GM21526 (cell line): ENCODE data around the gene SCLY.

ENCODE experiments used
- ATAC-seq: cut with Tn5 transposase; IDR thresholded peaks from one replicate; pipeline ENCODE4 v1.9.1; 2021; ENCODE audit warnings: moderate library complexity; ENCODE audit not compliant: unreplicated experiment, low FRiP score

Gene SCLY

GRCh38 chr2:238096311-238097011 is 35.7 kb downstream of the SCLY start:
- ATAC-seq: no peak

GRCh38 chr2:238097201-238097987 is 36.6 kb downstream of the SCLY start:
- no peak for ATAC-seq

GRCh38 chr2:238097988-238098871 is 37.4 kb downstream of the SCLY start:
- peak; percentile 63 for ATAC-seq

GRCh38 chr2:238098901-238099713 is 38.3 kb downstream of the SCLY start:
- ATAC-seq: peak; percentile 9

- no peak for ATAC-seq
These were observed 38.9 kb downstream of the SCLY start for GRCh38 chr2:238099714-238100048.

GRCh38 chr2:238100049-238100820 is 39.4 kb downstream of the SCLY start, which contains the start of gene ESPNL:
Gene ESPNL, plus strand, starts transcription at chr2:238100340. Its CDS starts 80 bp downstream, at chr2:238100420.
- no peak for ATAC-seq

- no peak for ATAC-seq
These were observed 40.3 kb downstream of the SCLY start for GRCh38 chr2:238100821-238101771.

- no peak for ATAC-seq
These were observed 41.4 kb downstream of the SCLY start for GRCh38 chr2:238101891-238102841.

GRCh38 chr2:238102865-238103264 is 42.1 kb downstream of the SCLY start:
- no peak for ATAC-seq

- no peak for ATAC-seq
These were observed 42.8 kb downstream of the SCLY start for GRCh38 chr2:238103465-238104225.

- no peak for ATAC-seq
These were observed 43.5 kb downstream of the SCLY start for GRCh38 chr2:238104226-238104690.

- ATAC-seq: no peak
These were observed 44.0 kb downstream of the SCLY start for GRCh38 chr2:238104691-238105371.

GRCh38 chr2:238105506-238106338 is 44.9 kb downstream of the SCLY start:
- no peak for ATAC-seq

- no peak for ATAC-seq
These were observed 45.5 kb downstream of the SCLY start for GRCh38 chr2:238106339-238106697.
